K562 (cell line): ENCODE results near the gene CDT1. TPM values are rescaled to one million over a fixed set of nuclear protein-coding genes. Genes with fewer than 3 reads are reported as not detected.
A peak's percentile ranks its signal among the peaks of the same experiment; 100 is the strongest.

Source experiments
- CC2D1A ChIP-seq: fragments of 450-650 bp; IDR thresholded peaks from 2 replicates; pipeline ENCODE4 v1.6.1; 2017; ENCODE audit warnings: mild to moderate bottlenecking
- FOXK2 ChIP-seq, 2 experiments: fragments of 450-650 bp; IDR thresholded peaks in 1 of 2; conservative IDR thresholded peaks in 1 of 2; 2 replicates each; pipeline ENCODE4 v1.6.1; 2016; ENCODE audit warnings: low read depth in 2 of 2, mild to moderate bottlenecking in 1 of 2
- GABPB1 ChIP-seq: sonication (generic); formaldehyde crosslinking; IDR thresholded peaks from 2 replicates; pipeline ENCODE4 v1.8.0; 2022; ENCODE audit warnings: mild to moderate bottlenecking, missing genetic modification reagents
- GTF3C2 ChIP-seq: IDR thresholded peaks from 3 replicates; pipeline ENCODE4 v1.6.1; 2011; ENCODE audit warnings: borderline replicate concordance, mild to moderate bottlenecking, moderate library complexity; ENCODE audit not compliant: insufficient read length; ENCODE audit errors: extremely low read depth
- KDM2B ChIP-seq: fragments of 250-450 bp; sonication (Bioruptor Pico); IDR thresholded peaks from 2 replicates; pipeline ENCODE4 v1.8.0; 2021; ENCODE audit warnings: mild to moderate bottlenecking, moderate library complexity
- KLF10 ChIP-seq: fragments of 250-450 bp; sonication (Bioruptor Pico); IDR thresholded peaks from 2 replicates; pipeline ENCODE4 v1.6.1; 2021; ENCODE audit warnings: matching md5 sums
- NFE2 ChIP-seq: IDR thresholded peaks from 2 replicates; pipeline ENCODE4 v1.6.1; 2014; ENCODE audit warnings: antibody characterized with exemption, low read depth
- RAD21 ChIP-seq, 2 experiments: fragments of 250-450 bp in 1 of 2; fragments of 450-650 bp in 1 of 2; sonication (Bioruptor Pico) in 1 of 2; formaldehyde crosslinking in 1 of 2; IDR thresholded peaks in 1 of 2; conservative IDR thresholded peaks in 1 of 2; 2 replicates each; pipeline versions ENCODE4 v1.4.0 to v1.8.0; 2020 to 2022; ENCODE audit warnings: mild to moderate bottlenecking in 2 of 2, moderate library complexity in 1 of 2
- RB1 ChIP-seq: fragments of 450-650 bp; IDR thresholded peaks from 2 replicates; pipeline ENCODE4 v1.6.1; 2017; ENCODE audit warnings: low read depth, mild to moderate bottlenecking
- RBFOX2 ChIP-seq: fragments of 200-400 bp; formaldehyde crosslinking; IDR thresholded peaks from 2 replicates; pipeline ENCODE4 v1.6.1; 2017; ENCODE audit warnings: low read depth, mild to moderate bottlenecking, low read length, moderate library complexity
- RBM25 ChIP-seq: fragments of 200-400 bp; formaldehyde crosslinking; IDR thresholded peaks from 2 replicates; pipeline ENCODE4 v1.6.1; 2018; ENCODE audit warnings: low read length, low read depth, moderate library complexity; ENCODE audit not compliant: severe bottlenecking
- SMAD1 ChIP-seq: fragments of 150-350 bp; IDR thresholded peaks from 2 replicates; pipeline ENCODE4 v1.6.1; 2014; ENCODE audit warnings: low read length, low read depth; ENCODE audit not compliant: partially characterized antibody
- STAT6 ChIP-seq: sonication (generic); formaldehyde crosslinking; IDR thresholded peaks from 2 replicates; pipeline ENCODE4 v1.8.1; 2023; ENCODE audit warnings: mild to moderate bottlenecking, missing genetic modification reagents
- UBTF ChIP-seq, 2 experiments: IDR thresholded peaks; 2 replicates each; pipeline ENCODE4 v1.6.1; 2012; ENCODE audit warnings: improper control_type of control experiment in 2 of 2, low read depth in 2 of 2, low read length in 2 of 2, borderline replicate concordance in 1 of 2
- ZBTB7A ChIP-seq: IDR thresholded peaks from 2 replicates; pipeline ENCODE4 v1.6.1; 2011; ENCODE audit warnings: low read depth, mild to moderate bottlenecking, low read length, moderate library complexity, borderline replicate concordance; ENCODE audit not compliant: control insufficient read depth
- ZNF551 ChIP-seq: fragments of 250-450 bp; sonication (Bioruptor Pico); IDR thresholded peaks from 2 replicates; pipeline ENCODE4 v1.5.0; 2021; ENCODE audit warnings: mild to moderate bottlenecking, moderate library complexity
- ZNF639 ChIP-seq, 2 experiments: fragments of 200-800 bp in 1 of 2; sonication (Bioruptor generic) in 1 of 2; sonication (generic) in 1 of 2; formaldehyde crosslinking in 1 of 2; IDR thresholded peaks in 1 of 2; conservative IDR thresholded peaks in 1 of 2; 2 replicates each; pipeline versions ENCODE4 v1.5.0 to v1.6.1; 2016 to 2020; ENCODE audit warnings: missing compliant biosample characterization in 1 of 2, missing genetic modification characterization in 1 of 2, missing genetic modification reagents in 1 of 2
- polyA plus RNA-seq, 8 experiments: library from polyadenylated mRNA; depleted of rRNA in 4 of 8; stranded (reverse) in 5 of 8; unstranded in 3 of 8; fragments of >200 nt; fragmentation: Nextera tagmentation in 2 of 8; fragmentation: Illumina TruSeq in 1 of 8; extraction: Ambion mirVana in 2 of 8; extraction: Trizol in 1 of 8; gene quantifications; 2 replicates each; pipeline versions ENCODE4 v1.2.1 to v1.2.3, GENCODE V29; 2011 to 2014; ENCODE audit warnings: inconsistent platforms in 1 of 8, missing spikeins in 1 of 8
- total RNA-seq, 7 experiments: library from RNA; depleted of rRNA in 6 of 7; stranded (reverse); fragments of >200 nt in 6 of 7; fragmentation: Illumina TruSeq in 2 of 7; extraction: Trizol in 2 of 7; gene quantifications; 2 replicates each; pipeline versions ENCODE4 v1.2.1 to v1.2.3, GENCODE V29; 2011 to 2021; ENCODE audit warnings: low replicate concordance in 1 of 7

The CDT1 gene
- total and polyA plus RNA-seq, 9 of the 15 experiments (the other 6 are each of a cell fraction or from before 2014, with no cell fraction given) = 0.92 to 178 (median 14.2) TPM

GRCh38 chr16:88857728-88858339 is 54.2 kb downstream of the CDT1 start (continued):
- TF ChIP-seq ZBTB7A (0 out of 2 replicates have a peak, but pooled peaks have one; percentile 46), ZNF639 (CRISPR knock-in tag; conservative IDR thresholded peaks at IDR 0.05 in 1 of 2, IDR thresholded peaks at IDR 0.05 in 1 of 2) (no peak), KLF10 (CRISPR knock-in tag) (no peak), ZNF551 (no peak), SMAD1 (no peak), NFE2 (no peak), RB1 (0 out of 2 replicates have a peak, but pooled peaks have one; percentile 41), RBM25 (no peak), KDM2B (CRISPR knock-in tag) (no peak), CC2D1A (0 out of 2 replicates have a peak, but pooled peaks have one; percentile 6), RBFOX2 (no peak), GTF3C2 (no peak), UBTF (IDR thresholded peaks at IDR 0.05; ENCODE audit: borderline replicate concordance in 1 of 2, low read depth in 2 of 2, low read length in 2 of 2) (0 out of 4 replicates have a peak, but pooled peaks of 1 of the 2 experiments have one; percentile 31), STAT6 (CRISPR knock-in tag) (0 out of 2 replicates have a peak, but pooled peaks have one; percentile 42), FOXK2 (conservative IDR thresholded peaks at IDR 0.05 in 1 of 2, IDR thresholded peaks at IDR 0.05 in 1 of 2; ENCODE audit: low read depth in 2 of 2) (no peak), GABPB1 (no peak), RAD21 (CRISPR knock-in tag; conservative IDR thresholded peaks at IDR 0.05 in 1 of 2, IDR thresholded peaks at IDR 0.05 in 1 of 2) (peak; percentile 57 to 72)
